ENCODE measurements around the gene FTO. TPM values are rescaled to one million over a fixed set of nuclear protein-coding genes. Genes with fewer than 3 reads are reported as not detected.

Gene FTO
- total RNA-seq, 1 experiment from 2014 or later = 57.4 TPM

- Mint-ChIP-seq H3K9me3 (peaks cover 3% of the 10 kb centered on the region; the same call in 1 of the 2 replicates), H3K27me3 (ENCODE audit: low read depth) (no peaks in the 10 kb centered on the region), H3K27ac (no peak overlapping the region), H3K36me3 (no peaks in the 10 kb centered on the region), H3K4me3 (no peak overlapping the region), H3K4me1 (peaks cover 16% of the 10 kb centered on the region)
- no peak for ATAC-seq
- ChIA-PET CTCF (interaction anchor here (0.7 kb wide), 1 partner anchor 179 kb away, joined by 5 read pairs; no protein-coding TSS in a partner anchor), POLR2A (no interaction called here)
- DNase-seq (ENCODE audit: low spot score) = no peak
- no peak for TF ChIP-seq ZNF219 (CRISPR knock-in tag; IDR thresholded peaks at IDR 0.05; ENCODE audit: borderline replicate concordance)
- TF ChIP-seq FOXJ3 (CRISPR knock-in tag; IDR thresholded peaks at IDR 0.05; ENCODE audit: borderline replicate concordance) = no peak
- no peak for TF ChIP-seq AR (CRISPR knock-in tag; IDR thresholded peaks at IDR 0.05)
- no peak for TF ChIP-seq JUN (CRISPR knock-in tag; IDR thresholded peaks at IDR 0.05)
- no peak for TF ChIP-seq ZBTB43 (CRISPR knock-in tag; IDR thresholded peaks at IDR 0.05)
- no peak for TF ChIP-seq STAT6 (CRISPR knock-in tag; conservative IDR thresholded peaks at IDR 0.05; ENCODE audit: low read depth)
- TF ChIP-seq ZSCAN18 (CRISPR knock-in tag; IDR thresholded peaks at IDR 0.05) = no peak
- TF ChIP-seq ATF2 (CRISPR knock-in tag; IDR thresholded peaks at IDR 0.05; ENCODE audit: borderline replicate concordance, low read depth) = no peak
- TF ChIP-seq USF2 (CRISPR knock-in tag; IDR thresholded peaks at IDR 0.05) = no peak
- TF ChIP-seq ETV6 (CRISPR knock-in tag; IDR thresholded peaks at IDR 0.05) = no peak
- no peak for TF ChIP-seq ZNF281 (CRISPR knock-in tag; IDR thresholded peaks at IDR 0.05)
- no peak for TF ChIP-seq ZNF232 (CRISPR knock-in tag; IDR thresholded peaks at IDR 0.05)
- TF ChIP-seq PREB (CRISPR knock-in tag; IDR thresholded peaks at IDR 0.05; ENCODE audit: borderline replicate concordance) = no peak
- no peak for TF ChIP-seq ZMAT4 (CRISPR knock-in tag; IDR thresholded peaks at IDR 0.05)
- TF ChIP-seq NFATC4 (CRISPR knock-in tag; IDR thresholded peaks at IDR 0.05) = no peak
- no peak for TF ChIP-seq PRDM15 (CRISPR knock-in tag; IDR thresholded peaks at IDR 0.05)
Measured at GRCh38 chr16:53924331-53925106, 220.6 kb downstream of the FTO start.
